OCI-LY1 (cell line): ENCODE results near the gene CARD19.
A peak's percentile ranks its signal among the peaks of the same experiment; 100 is the strongest.

Experiments used
- H2AFZ ChIP-seq: fragments of 200-600 bp; sonication (generic), shearing (Covaris generic); 2 replicates; pipeline ENCODE4 v1.6.0; 2014; ENCODE audit warnings: antibody characterized with exemption, mild to moderate bottlenecking, low read length
- H3F3A ChIP-seq: fragments of 200-600 bp; sonication (generic), shearing (Covaris generic); 2 replicates; pipeline ENCODE4 v1.6.0; 2014; ENCODE audit warnings: mild to moderate bottlenecking, antibody characterized with exemption, low read length, moderate library complexity; ENCODE audit not compliant: insufficient read depth
- H3K27ac ChIP-seq: fragments of 200-600 bp; sonication (generic); 2 replicates; pipeline ENCODE4 v1.5.1; 2014; ENCODE audit warnings: low read length, mixed run types, mild to moderate bottlenecking, low read depth; ENCODE audit not compliant: poor library complexity, severe bottlenecking
- H3K27me3 ChIP-seq: fragments of 200-600 bp; sonication (generic); 2 replicates; pipeline ENCODE4 v1.6.0; 2014; ENCODE audit warnings: antibody characterized with exemption, mild to moderate bottlenecking, low read length, moderate library complexity; ENCODE audit not compliant: insufficient read depth
- H3K36me3 ChIP-seq: fragments of 200-600 bp; sonication (generic); 2 replicates; pipeline ENCODE4 v1.6.1; 2014; ENCODE audit warnings: mild to moderate bottlenecking, antibody characterized with exemption, low read length, moderate library complexity, mixed read lengths; ENCODE audit not compliant: insufficient read depth
- H3K4me1 ChIP-seq: fragments of 200-600 bp; sonication (generic); 2 replicates; pipeline ENCODE4 v1.5.1; 2014; ENCODE audit warnings: mild to moderate bottlenecking, low read length, moderate library complexity; ENCODE audit not compliant: insufficient read depth, severe bottlenecking
- H3K4me2 ChIP-seq: fragments of 200-600 bp; sonication (generic), shearing (Covaris generic); 2 replicates; pipeline ENCODE4 v1.6.1; 2014; ENCODE audit warnings: low read length
- H3K4me3 ChIP-seq: fragments of 200-600 bp; sonication (generic); 2 replicates; pipeline ENCODE4 v1.5.1; 2014; ENCODE audit warnings: low read length, low read depth, mild to moderate bottlenecking, mixed read lengths; ENCODE audit not compliant: poor library complexity, severe bottlenecking
- H3K79me2 ChIP-seq: fragments of 200-600 bp; shearing (Covaris generic); 2 replicates; pipeline ENCODE4 v1.6.1; 2016; ENCODE audit warnings: mixed run types, low read length, mixed read lengths; ENCODE audit not compliant: insufficient read depth
- H3K9ac ChIP-seq: fragments of 200-600 bp; sonication (generic), shearing (Covaris generic); 2 replicates; pipeline ENCODE4 v1.6.1; 2014; ENCODE audit warnings: mild to moderate bottlenecking, low read length, mixed read lengths
- H3K9me2 ChIP-seq: fragments of 200-600 bp; sonication (generic), shearing (Covaris generic); 2 replicates; pipeline ENCODE4 v1.6.1; 2014; ENCODE audit warnings: low read depth, mild to moderate bottlenecking, low read length, mixed read lengths
- H3K9me3 ChIP-seq: fragments of 200-600 bp; shearing (Covaris generic); 2 replicates; pipeline ENCODE4 v1.6.1; 2014; ENCODE audit warnings: low read length, mixed read lengths
- H4K20me1 ChIP-seq: fragments of 200-600 bp; sonication (generic), shearing (Covaris generic); 2 replicates; pipeline ENCODE4 v1.6.0; 2016; ENCODE audit warnings: mild to moderate bottlenecking, low read length; ENCODE audit not compliant: insufficient read depth
- EZH2 ChIP-seq: fragments of 200-600 bp; sonication (generic), shearing (Covaris generic); IDR thresholded peaks from 2 replicates; pipeline ENCODE4 v1.8.0; 2017; ENCODE audit warnings: borderline replicate concordance, mixed run types, mild to moderate bottlenecking, antibody characterized with exemption, low read length, moderate library complexity, mixed read lengths
- TF ChIP-seq, protein P1 (sequence below): fragments of 200-600 bp; sonication (generic), shearing (Covaris generic); IDR thresholded peaks from 2 replicates; pipeline ENCODE4 v1.5.1; 2017; ENCODE audit warnings: mild to moderate bottlenecking, antibody characterized with exemption, low read length, moderate library complexity, mixed read lengths

The CARD19 gene

DNA sequence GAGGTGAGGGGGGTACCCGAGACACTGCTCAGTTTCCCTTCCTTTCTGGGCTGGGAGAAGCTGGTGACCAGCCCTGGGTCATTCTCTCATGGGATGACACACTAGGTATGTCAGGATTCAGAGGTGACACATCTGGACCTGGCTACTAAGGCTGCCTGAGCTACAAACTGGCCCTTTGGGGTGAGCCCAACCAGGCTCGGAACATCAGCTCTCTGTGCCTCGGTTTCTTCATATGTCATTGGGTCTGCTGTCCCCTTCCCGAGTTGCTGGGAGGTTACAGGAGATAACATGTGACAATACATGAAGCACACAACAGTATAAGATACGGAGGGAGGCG lies 11.8 kb downstream of the CARD19 start:
- Histone ChIP-seq H3K27ac (peak overlapping the region; percentile 60), H3K9me3 (peaks cover 8% of the 10 kb centered on the region; the same call in 1 of the 2 replicates)

DNA sequence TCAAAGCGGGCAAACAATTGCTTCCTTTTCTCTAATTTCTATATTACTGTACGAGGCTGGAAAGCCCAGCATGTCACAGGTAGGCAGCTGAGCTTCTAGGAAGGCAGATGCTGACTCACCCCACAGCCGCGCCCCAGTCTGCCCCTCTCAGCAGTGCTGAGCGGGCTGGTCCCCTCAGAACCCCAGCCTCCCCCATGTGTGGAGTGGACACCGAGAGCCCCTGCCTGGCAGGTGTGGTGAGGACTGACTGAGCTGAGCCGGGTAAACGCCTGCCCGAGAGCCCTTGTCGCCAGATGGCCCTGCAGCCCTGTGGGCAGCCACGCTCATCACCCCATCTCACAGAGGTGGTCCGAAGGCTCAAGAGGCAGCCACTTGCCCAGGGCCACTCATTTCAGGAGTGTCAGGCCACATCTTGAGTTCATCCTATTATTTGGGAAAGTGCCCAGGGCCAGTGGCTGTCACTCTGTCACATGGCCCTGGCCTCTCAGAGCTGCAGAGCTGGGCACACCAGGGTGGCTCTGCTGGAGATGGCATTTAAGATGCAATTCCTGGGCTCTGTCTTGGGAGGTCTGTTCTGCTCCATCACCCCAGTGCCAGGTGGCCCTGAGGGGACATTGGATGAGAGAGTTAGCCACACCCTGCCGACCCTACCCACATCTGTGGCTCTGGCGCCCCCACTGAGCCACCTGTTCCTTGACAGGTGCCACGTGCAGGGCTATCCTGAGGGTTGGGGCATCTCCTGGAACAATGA lies 12.4 kb downstream of the CARD19 start:
- Histone ChIP-seq H3K79me2 (no peaks in the 10 kb centered on the region), H3F3A (no peaks in the 10 kb centered on the region), H4K20me1 (no peaks in the 10 kb centered on the region), H3K9me2 (no peaks in the 10 kb centered on the region), H3K9ac (no peak overlapping the region), H3K4me3 (no peak overlapping the region), H3K9me3 (peaks cover 3% of the 10 kb centered on the region; the same call in 1 of the 2 replicates), H3K4me2 (no peak overlapping the region), H2AFZ (no peak overlapping the region), H3K27me3 (no peaks in the 10 kb centered on the region), H3K27ac (peak overlapping the region; percentile 60), H3K36me3 (no peaks in the 10 kb centered on the region), H3K4me1 (peaks cover 69% of the 10 kb centered on the region)
- TF ChIP-seq EZH2: no peak
- TF ChIP-seq, protein P1, sequence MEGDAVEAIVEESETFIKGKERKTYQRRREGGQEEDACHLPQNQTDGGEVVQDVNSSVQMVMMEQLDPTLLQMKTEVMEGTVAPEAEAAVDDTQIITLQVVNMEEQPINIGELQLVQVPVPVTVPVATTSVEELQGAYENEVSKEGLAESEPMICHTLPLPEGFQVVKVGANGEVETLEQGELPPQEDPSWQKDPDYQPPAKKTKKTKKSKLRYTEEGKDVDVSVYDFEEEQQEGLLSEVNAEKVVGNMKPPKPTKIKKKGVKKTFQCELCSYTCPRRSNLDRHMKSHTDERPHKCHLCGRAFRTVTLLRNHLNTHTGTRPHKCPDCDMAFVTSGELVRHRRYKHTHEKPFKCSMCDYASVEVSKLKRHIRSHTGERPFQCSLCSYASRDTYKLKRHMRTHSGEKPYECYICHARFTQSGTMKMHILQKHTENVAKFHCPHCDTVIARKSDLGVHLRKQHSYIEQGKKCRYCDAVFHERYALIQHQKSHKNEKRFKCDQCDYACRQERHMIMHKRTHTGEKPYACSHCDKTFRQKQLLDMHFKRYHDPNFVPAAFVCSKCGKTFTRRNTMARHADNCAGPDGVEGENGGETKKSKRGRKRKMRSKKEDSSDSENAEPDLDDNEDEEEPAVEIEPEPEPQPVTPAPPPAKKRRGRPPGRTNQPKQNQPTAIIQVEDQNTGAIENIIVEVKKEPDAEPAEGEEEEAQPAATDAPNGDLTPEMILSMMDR: no peak

More for the DNA sequence above, 11.8 kb downstream of the CARD19 start:
- H3K4me2 ChIP-seq: no peak overlapping the region
- no peaks in the 10 kb centered on the region for H3K27me3 ChIP-seq
- no peaks in the 10 kb centered on the region for H3F3A ChIP-seq
- H2AFZ ChIP-seq: no peak overlapping the region
- H3K36me3 ChIP-seq: no peaks in the 10 kb centered on the region
- H3K9ac ChIP-seq: no peak overlapping the region
- H3K4me3 ChIP-seq: no peak overlapping the region
- H3K79me2 ChIP-seq: no peaks in the 10 kb centered on the region
- peaks cover 63% of the 10 kb centered on the region for H3K4me1 ChIP-seq
- no peaks in the 10 kb centered on the region for H3K9me2 ChIP-seq
- H4K20me1 ChIP-seq: no peaks in the 10 kb centered on the region
- no peak for TF ChIP-seq EZH2
- TF ChIP-seq, protein P1: no peak

DNA sequence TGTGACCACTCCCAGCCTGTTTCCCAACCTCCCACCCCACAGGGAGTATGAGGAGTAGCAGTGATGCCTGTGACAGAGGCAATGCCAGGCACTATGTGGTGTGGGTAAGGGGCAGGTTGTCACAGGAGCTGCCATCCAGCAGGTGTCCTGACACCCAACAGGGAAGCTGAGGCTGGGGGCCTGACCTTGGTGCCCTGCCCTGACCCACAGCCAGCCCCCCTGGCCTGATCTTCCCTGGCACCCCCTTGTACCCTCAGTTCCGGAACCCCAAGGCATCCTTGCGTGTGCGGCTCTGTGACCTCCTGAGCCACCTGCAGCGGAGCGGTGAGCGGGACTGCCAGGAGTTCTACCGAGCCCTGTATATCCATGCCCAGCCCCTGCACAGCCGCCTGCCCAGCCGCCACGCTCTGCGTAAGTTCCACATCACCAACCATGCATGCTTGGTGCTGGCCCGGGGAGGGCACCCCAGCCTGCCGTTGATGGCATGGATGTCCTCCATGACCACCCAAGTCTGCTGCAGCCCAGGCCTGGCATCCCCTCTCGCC lies 14.4 kb downstream of the CARD19 start:
- no peaks in the 10 kb centered on the region for H3K9me3 ChIP-seq
- H4K20me1 ChIP-seq: no peaks in the 10 kb centered on the region
- H3K9ac ChIP-seq: no peak overlapping the region; the same call in 1 of the 2 replicates
- no peaks in the 10 kb centered on the region for H3K79me2 ChIP-seq
- H3K4me2 ChIP-seq: peak overlapping the region; percentile 36; the same call in 1 of the 2 replicates
- no peak overlapping the region for H3K4me3 ChIP-seq
- H3K36me3 ChIP-seq: no peaks in the 10 kb centered on the region
- H3K27ac ChIP-seq: peak overlapping the region; percentile 84
- H3K27me3 ChIP-seq: no peaks in the 10 kb centered on the region
- no peak for TF ChIP-seq EZH2
- TF ChIP-seq, protein P1: no peak
- no peak overlapping the region for H2AFZ ChIP-seq
- H3K9me2 ChIP-seq: no peaks in the 10 kb centered on the region
- H3F3A ChIP-seq: no peaks in the 10 kb centered on the region
- peaks cover 85% of the 10 kb centered on the region for H3K4me1 ChIP-seq
